ENCODE data around the gene LIN54. TPM values are rescaled to one million over a fixed set of nuclear protein-coding genes. Genes with fewer than 3 reads are reported as not detected.

Gene LIN54
- polyA plus RNA-seq, 1 of the 3 experiments (the other 2 are of a cell fraction) = 6.4 TPM

DNA sequence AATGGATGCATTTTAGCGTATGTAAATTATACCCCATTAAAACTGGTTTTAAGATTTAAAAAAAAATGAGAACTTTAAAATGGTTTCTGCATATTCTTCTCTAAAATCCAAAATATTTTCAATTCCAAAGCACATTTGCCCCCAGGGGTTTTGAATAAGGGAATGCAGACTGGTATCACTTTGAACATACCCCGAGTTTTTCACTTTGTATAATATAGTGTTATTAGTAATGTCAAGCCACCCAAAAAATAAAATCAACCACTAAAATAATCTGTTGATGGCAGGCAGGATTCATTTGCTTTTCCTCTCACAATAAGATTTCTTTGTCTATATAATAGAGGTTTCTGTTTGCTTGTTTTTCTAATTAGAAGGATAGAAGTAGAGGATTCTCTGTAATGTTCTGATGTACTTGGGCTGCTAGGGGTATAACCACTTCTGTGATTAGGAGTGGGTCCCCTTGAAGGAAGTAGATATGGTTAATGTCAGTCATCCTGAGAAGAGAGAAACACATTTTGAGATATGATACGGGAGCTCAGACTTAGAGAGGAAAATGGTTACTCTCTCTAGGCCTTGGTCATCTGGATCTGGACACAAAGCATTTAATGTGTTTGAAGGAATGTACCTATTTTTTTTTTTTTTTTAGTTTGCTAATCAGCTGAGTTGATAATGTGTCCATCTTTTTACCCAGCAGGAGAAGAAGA is 9.3 kb upstream of the LIN54 start:
- Histone ChIP-seq H2AFZ (ENCODE audit: low read depth) (peak overlapping the region; percentile 30; the same call in 1 of the 2 replicates), H3K9ac (no peak overlapping the region), H3K36me3 (replicated peaks in 1 of 2; ENCODE audit: control insufficient read depth in 1 of 2, insufficient read depth in 2 of 2, low read length in 1 of 2) (no peaks in the 10 kb centered on the region), H3K4me1 (ENCODE audit: control insufficient read depth in 1 of 2, insufficient read depth in 2 of 2, low read depth in 1 of 2, low read length in 1 of 2) (no peaks in the 10 kb centered on the region), H3K9me2 (no peaks in the 10 kb centered on the region), H3K27me3 (ENCODE audit: insufficient read depth) (no peaks in the 10 kb centered on the region), H3K79me2 (ENCODE audit: insufficient read depth) (no peaks in the 10 kb centered on the region), H3K4me3 (ENCODE audit: low read depth in 2 of 2, low read length in 1 of 2) (no peak overlapping the region), H3K27ac (ENCODE audit: low read depth in 2 of 2, low read length in 1 of 2) (no peak overlapping the region), H3F3A (replicated peaks; ENCODE audit: insufficient read depth) (peaks cover 1% of the 10 kb centered on the region), H3K4me2 (no peak overlapping the region), H4K20me1 (ENCODE audit: insufficient read depth) (no peaks in the 10 kb centered on the region), H3K9me3 (no peaks in the 10 kb centered on the region)
- no peak for TF ChIP-seq RXRA (IDR thresholded peaks at IDR 0.05; ENCODE audit: borderline replicate concordance, low read depth)
- TF ChIP-seq RFX5 (IDR thresholded peaks at IDR 0.05; ENCODE audit: low read length) = no peak
- no peak for TF ChIP-seq JUND (IDR thresholded peaks at IDR 0.05)
- TF ChIP-seq SMC3 (IDR thresholded peaks at IDR 0.05; ENCODE audit: low read depth, low read length) = no peak
- TF ChIP-seq, protein P1, sequence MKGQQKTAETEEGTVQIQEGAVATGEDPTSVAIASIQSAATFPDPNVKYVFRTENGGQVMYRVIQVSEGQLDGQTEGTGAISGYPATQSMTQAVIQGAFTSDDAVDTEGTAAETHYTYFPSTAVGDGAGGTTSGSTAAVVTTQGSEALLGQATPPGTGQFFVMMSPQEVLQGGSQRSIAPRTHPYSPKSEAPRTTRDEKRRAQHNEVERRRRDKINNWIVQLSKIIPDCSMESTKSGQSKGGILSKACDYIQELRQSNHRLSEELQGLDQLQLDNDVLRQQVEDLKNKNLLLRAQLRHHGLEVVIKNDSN (IDR thresholded peaks at IDR 0.05; ENCODE audit: borderline replicate concordance, low read depth) = no peak
- TF ChIP-seq RCOR1 (IDR thresholded peaks at IDR 0.05; ENCODE audit: low read length) = no peak
- TF ChIP-seq CHD2 (IDR thresholded peaks at IDR 0.05; ENCODE audit: low read length, partially characterized antibody) = no peak
- no peak for TF ChIP-seq SIN3A (IDR thresholded peaks at IDR 0.05; ENCODE audit: borderline replicate concordance, low read depth, low read length)
- TF ChIP-seq, protein P2, sequence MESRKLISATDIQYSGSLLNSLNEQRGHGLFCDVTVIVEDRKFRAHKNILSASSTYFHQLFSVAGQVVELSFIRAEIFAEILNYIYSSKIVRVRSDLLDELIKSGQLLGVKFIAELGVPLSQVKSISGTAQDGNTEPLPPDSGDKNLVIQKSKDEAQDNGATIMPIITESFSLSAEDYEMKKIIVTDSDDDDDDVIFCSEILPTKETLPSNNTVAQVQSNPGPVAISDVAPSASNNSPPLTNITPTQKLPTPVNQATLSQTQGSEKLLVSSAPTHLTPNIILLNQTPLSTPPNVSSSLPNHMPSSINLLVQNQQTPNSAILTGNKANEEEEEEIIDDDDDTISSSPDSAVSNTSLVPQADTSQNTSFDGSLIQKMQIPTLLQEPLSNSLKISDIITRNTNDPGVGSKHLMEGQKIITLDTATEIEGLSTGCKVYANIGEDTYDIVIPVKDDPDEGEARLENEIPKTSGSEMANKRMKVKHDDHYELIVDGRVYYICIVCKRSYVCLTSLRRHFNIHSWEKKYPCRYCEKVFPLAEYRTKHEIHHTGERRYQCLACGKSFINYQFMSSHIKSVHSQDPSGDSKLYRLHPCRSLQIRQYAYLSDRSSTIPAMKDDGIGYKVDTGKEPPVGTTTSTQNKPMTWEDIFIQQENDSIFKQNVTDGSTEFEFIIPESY (IDR thresholded peaks at IDR 0.05; ENCODE audit: borderline replicate concordance, low read depth) = no peak
- TF ChIP-seq, protein P3, sequence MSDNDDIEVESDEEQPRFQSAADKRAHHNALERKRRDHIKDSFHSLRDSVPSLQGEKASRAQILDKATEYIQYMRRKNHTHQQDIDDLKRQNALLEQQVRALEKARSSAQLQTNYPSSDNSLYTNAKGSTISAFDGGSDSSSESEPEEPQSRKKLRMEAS (IDR thresholded peaks at IDR 0.05; ENCODE audit: low read depth) = no peak
- TF ChIP-seq FOXM1 (IDR thresholded peaks at IDR 0.05; ENCODE audit: low read depth) = no peak
- TF ChIP-seq RAD21 (IDR thresholded peaks at IDR 0.05; ENCODE audit: low read length) = no peak
- TF ChIP-seq, protein P4, sequence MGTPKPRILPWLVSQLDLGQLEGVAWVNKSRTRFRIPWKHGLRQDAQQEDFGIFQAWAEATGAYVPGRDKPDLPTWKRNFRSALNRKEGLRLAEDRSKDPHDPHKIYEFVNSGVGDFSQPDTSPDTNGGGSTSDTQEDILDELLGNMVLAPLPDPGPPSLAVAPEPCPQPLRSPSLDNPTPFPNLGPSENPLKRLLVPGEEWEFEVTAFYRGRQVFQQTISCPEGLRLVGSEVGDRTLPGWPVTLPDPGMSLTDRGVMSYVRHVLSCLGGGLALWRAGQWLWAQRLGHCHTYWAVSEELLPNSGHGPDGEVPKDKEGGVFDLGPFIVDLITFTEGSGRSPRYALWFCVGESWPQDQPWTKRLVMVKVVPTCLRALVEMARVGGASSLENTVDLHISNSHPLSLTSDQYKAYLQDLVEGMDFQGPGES (IDR thresholded peaks at IDR 0.05; ENCODE audit: low read depth, low read length) = no peak
- TF ChIP-seq MEF2A (IDR thresholded peaks at IDR 0.05; ENCODE audit: borderline replicate concordance, low read depth) = no peak
- TF ChIP-seq EP300 (IDR thresholded peaks at IDR 0.05; ENCODE audit: borderline replicate concordance in 1 of 2, low read depth in 1 of 2, low read length in 1 of 2) = no peak
- TF ChIP-seq GATA2 (CRISPR knock-in tag; IDR thresholded peaks at IDR 0.05) = no peak
- ChIA-PET CTCF (interaction anchor here (0.9 kb wide), 1 partner anchor 13 kb away, joined by 3 read pairs; no protein-coding TSS in a partner anchor), POLR2A (no interaction called here)
- DNase-seq = no peak
- 84% methylated on average over 3 of the region's 3 CpGs for WGBS (ENCODE audit: low lambda C conversion rate)
